ENCODE results near the gene FGF14. TPM values are rescaled to one million over a fixed set of nuclear protein-coding genes. Genes with fewer than 3 reads are reported as not detected.

FGF14 gene
- total and polyA plus RNA-seq, 2 of the 4 experiments (the other 2 are of a cell fraction) = under 0.01 TPM; not detected in 1

DNA sequence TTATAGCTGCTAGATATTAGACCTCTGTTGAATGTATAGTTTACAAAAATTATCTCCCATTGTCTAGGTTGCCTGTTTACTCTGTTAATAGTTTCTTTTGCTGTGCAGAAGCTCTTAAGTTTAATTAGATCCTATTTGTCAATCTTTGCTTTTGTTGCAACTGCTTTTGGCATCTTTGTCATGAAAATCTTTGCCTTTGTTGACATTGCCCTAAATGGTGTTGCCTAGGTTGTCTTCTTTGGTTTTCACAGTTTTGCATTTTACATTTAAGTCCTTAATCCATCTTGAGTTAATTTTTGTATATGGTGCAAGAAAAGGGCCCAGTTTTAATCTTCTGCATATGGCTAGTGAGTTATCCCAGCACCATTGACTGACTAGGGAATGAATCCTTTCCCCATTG lies 618.3 kb downstream of the FGF14 start:
- CTCF ChIA-PET = no interaction called here
- in situ Hi-C loops (cut with MboI; ENCODE audit: low sequenced_read_pairs) = no loop called here

More for the DNA sequence above, 618.3 kb downstream of the FGF14 start:
- H3K4me3 ChIP-seq (ENCODE audit: insufficient read depth, low read depth, low read length) = no peak overlapping the region
- no peaks in the 10 kb centered on the region for H3K4me1 ChIP-seq (ENCODE audit: control insufficient read depth, insufficient read depth, low read length)
- TF ChIP-seq BHLHE40 (IDR thresholded peaks at IDR 0.05; ENCODE audit: low read depth, low read length) (no peak), RAD21 (IDR thresholded peaks at IDR 0.05; ENCODE audit: low read length) (no peak), SMC3 (IDR thresholded peaks at IDR 0.05; ENCODE audit: low read depth, low read length) (no peak)
- TF ChIP-seq, protein P1, sequence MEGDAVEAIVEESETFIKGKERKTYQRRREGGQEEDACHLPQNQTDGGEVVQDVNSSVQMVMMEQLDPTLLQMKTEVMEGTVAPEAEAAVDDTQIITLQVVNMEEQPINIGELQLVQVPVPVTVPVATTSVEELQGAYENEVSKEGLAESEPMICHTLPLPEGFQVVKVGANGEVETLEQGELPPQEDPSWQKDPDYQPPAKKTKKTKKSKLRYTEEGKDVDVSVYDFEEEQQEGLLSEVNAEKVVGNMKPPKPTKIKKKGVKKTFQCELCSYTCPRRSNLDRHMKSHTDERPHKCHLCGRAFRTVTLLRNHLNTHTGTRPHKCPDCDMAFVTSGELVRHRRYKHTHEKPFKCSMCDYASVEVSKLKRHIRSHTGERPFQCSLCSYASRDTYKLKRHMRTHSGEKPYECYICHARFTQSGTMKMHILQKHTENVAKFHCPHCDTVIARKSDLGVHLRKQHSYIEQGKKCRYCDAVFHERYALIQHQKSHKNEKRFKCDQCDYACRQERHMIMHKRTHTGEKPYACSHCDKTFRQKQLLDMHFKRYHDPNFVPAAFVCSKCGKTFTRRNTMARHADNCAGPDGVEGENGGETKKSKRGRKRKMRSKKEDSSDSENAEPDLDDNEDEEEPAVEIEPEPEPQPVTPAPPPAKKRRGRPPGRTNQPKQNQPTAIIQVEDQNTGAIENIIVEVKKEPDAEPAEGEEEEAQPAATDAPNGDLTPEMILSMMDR (conservative IDR thresholded peaks at IDR 0.05; ENCODE audit: low read depth, low read length) = no peak
- no peak overlapping the region for H2BK5ac ChIP-seq (ENCODE audit: low read depth, low read length, poor library complexity, severe bottlenecking)
- no peak overlapping the region for H2BK120ac ChIP-seq (ENCODE audit: low read depth, low read length)
- H3K79me1 ChIP-seq (ENCODE audit: low read depth in 1 of 2, low read length in 2 of 2) = no peaks in the 10 kb centered on the region
- H3K27ac ChIP-seq (ENCODE audit: insufficient read depth, low read length) = no peak overlapping the region
- no peak for DNase-seq
- H3K14ac ChIP-seq (replicated peaks; ENCODE audit: low read depth, low read length) = no peak overlapping the region
- H3K9me3 ChIP-seq (ENCODE audit: control insufficient read depth, insufficient read depth, low read length) = no peaks in the 10 kb centered on the region
- H3K56ac ChIP-seq (ENCODE audit: extremely low read depth, insufficient read depth, low read length) = no peak overlapping the region
- no peak overlapping the region for H2AK9ac ChIP-seq (replicated peaks; ENCODE audit: low read depth, low read length, poor library complexity)
- H4K20me1 ChIP-seq (ENCODE audit: insufficient read depth, low read length) = no peaks in the 10 kb centered on the region
- intact Hi-C loops (cut with micrococcal nuclease) = no loop called here
- BruUV-seq (replicated peaks) = no TSS peak
- H2BK15ac ChIP-seq (ENCODE audit: low read depth, low read length) = no peak overlapping the region
- no peak overlapping the region for H2AK5ac ChIP-seq (ENCODE audit: low read depth, low read length)
- H3K9me1 ChIP-seq (ENCODE audit: insufficient read depth, low read length) = no peaks in the 10 kb centered on the region
- H3K4ac ChIP-seq (ENCODE audit: low read depth, low read length) = no peak overlapping the region
- no peak overlapping the region for H3K23ac ChIP-seq (ENCODE audit: low read depth, low read length)
- H3K27me3 ChIP-seq (ENCODE audit: control insufficient read depth, insufficient read depth, low read length) = no peaks in the 10 kb centered on the region; the same call in 1 of the 2 replicates
- POLR2A ChIA-PET (ENCODE audit: unreplicated experiment) = no interaction called here
- H4K91ac ChIP-seq (ENCODE audit: insufficient read depth, low read depth, low read length) = no peak overlapping the region
- H3K4me2 ChIP-seq (ENCODE audit: low read depth, low read length) = no peak overlapping the region
- H3K18ac ChIP-seq (ENCODE audit: low read depth, low read length) = no peak overlapping the region
- H3K36me3 ChIP-seq (ENCODE audit: control insufficient read depth, insufficient read depth, low read length) = no peaks in the 10 kb centered on the region
- no peak overlapping the region for H4K8ac ChIP-seq (ENCODE audit: low read depth in 2 of 2, low read length in 2 of 2)
- ATAC-seq (ENCODE audit: low read depth) = no peak
- H4K5ac ChIP-seq (ENCODE audit: low read depth, low read length) = no peak overlapping the region
- dilution Hi-C loops (cut with HindIII; ENCODE audit: low sequenced_read_pairs, unreplicated experiment) = no loop called here
- H3K9ac ChIP-seq (ENCODE audit: low read depth, low read length) = no peak overlapping the region
- no peak overlapping the region for H2AFZ ChIP-seq (replicated peaks; ENCODE audit: low read length, poor library complexity)
- no peak overlapping the region for H2BK20ac ChIP-seq (ENCODE audit: low read depth, low read length)

All from IMR-90 (cell line).